Thyroid gland (tissue), 4 donors: Measurements from ENCODE around the gene CELF4. TPM values are rescaled to one million over a fixed set of nuclear protein-coding genes. Genes with fewer than 3 reads are reported as not detected.

ENCODE experiments used
- DNase-seq, 2 donors: peaks; one replicate each; pipeline ENCODE4 v3.0.0-alpha.2; 2019
- H3K27ac ChIP-seq, 3 donors: fragments of 200-600 bp; sonication (generic); 1 replicate in 2 of 3; 2 replicates in 1 of 3; pipeline ENCODE4 v1.5.1; 2016 to 2019; ENCODE audit warnings: mild to moderate bottlenecking in 1 of 3, moderate library complexity in 1 of 3
- H3K27me3 ChIP-seq: fragments of 200-600 bp; sonication (generic); one replicate; pipeline ENCODE4 v1.5.1; 2019
- H3K36me3 ChIP-seq, 2 donors: fragments of 200-600 bp; sonication (generic); one replicate each; pipeline ENCODE4 v1.5.1; 2016 to 2019
- H3K4me1 ChIP-seq, 2 donors: fragments of 200-600 bp; sonication (generic); one replicate each; pipeline ENCODE4 v1.5.1; 2017 to 2019
- H3K4me3 ChIP-seq, 3 donors: fragments of 200-600 bp; sonication (generic); replicated peaks in 1 of 3; 1 replicate in 2 of 3; 2 replicates in 1 of 3; pipeline ENCODE4 v1.5.1; 2016; ENCODE audit warnings: mild to moderate bottlenecking in 1 of 3
- H3K9me3 ChIP-seq: fragments of 200-600 bp; sonication (generic); one replicate; pipeline ENCODE4 v1.5.1; 2017
- CTCF ChIP-seq, 6 experiments: fragments of 200-600 bp in 3 of 6; fragments of 450-650 bp in 3 of 6; sonication (generic) in 3 of 6; IDR thresholded peaks; one replicate each; pipeline ENCODE4 v1.5.1; 2016 to 2019; ENCODE audit warnings: antibody characterized with exemption in 6 of 6, mild to moderate bottlenecking in 2 of 6, inconsistent platforms in 1 of 6, moderate library complexity in 1 of 6
- POLR2A ChIP-seq, 2 donors: fragments of 450-650 bp; IDR thresholded peaks; one replicate each; pipeline ENCODE4 v1.6.1; 2017; ENCODE audit warnings: antibody characterized with exemption in 2 of 2, mild to moderate bottlenecking in 2 of 2, moderate library complexity in 1 of 2
- WGBS, 2 donors: methylation state at CpG; one replicate each; pipeline ENCODE4 v1.1.5; 2017; 5-methylcytosine and 5-hydroxymethylcytosine counted together
- intact Hi-C: fragments of 100-400 bp; cut with DNase I; formaldehyde crosslinking; loops from one replicate; pipeline ENCODE4 v1.15.1; 2023
- total RNA-seq, 4 donors: library from RNA; depleted of rRNA; stranded (reverse); fragments of >200 nt; gene quantifications; one replicate each; pipeline ENCODE4 v1.2.3, GENCODE V29; 2016

The CELF4 gene
- total RNA-seq, 4 donors from 2014 or later = 4.3 TPM; not detected in 3

GRCh38 chr18:37320317-37320716 lies 245.3 kb downstream of the CELF4 start:
- DNase-seq = no peak
- Histone ChIP-seq H3K4me3 (no peak overlapping the region), H3K9me3 (no peaks in the 10 kb centered on the region), H3K27me3 (no peaks in the 10 kb centered on the region), H3K4me1 (peaks cover 4 to 19% of the 10 kb centered on the region in 2 donors), H3K36me3 (no peaks in the 10 kb centered on the region), H3K27ac (no peak overlapping the region)
- WGBS, 2 donors = 59 to 72% methylated on average over 10 of the region's 10 CpGs
- TF ChIP-seq POLR2A (IDR thresholded peaks at IDR 0.05) = no peak
- intact Hi-C loops = no loop called here

- WGBS, 2 donors = 89 to 94% methylated on average over 8 to 12 of the region's 16 CpGs
- no peak for TF ChIP-seq CTCF (IDR thresholded peaks at IDR 0.05)
- TF ChIP-seq POLR2A (IDR thresholded peaks at IDR 0.05) = no peak
- DNase-seq = no peak
- no peaks in the 10 kb centered on the region for H3K36me3 ChIP-seq
- no peak overlapping the region for H3K27ac ChIP-seq
- intact Hi-C loops = no loop called here
- H3K27me3 ChIP-seq = no peaks in the 10 kb centered on the region
- no peaks in the 10 kb centered on the region for H3K9me3 ChIP-seq
- no peak overlapping the region for H3K4me3 ChIP-seq
- H3K4me1 ChIP-seq = peaks cover 4 to 19% of the 10 kb centered on the region in 2 donors
Observed at GRCh38 chr18:37318360-37319355, 246.9 kb downstream of the CELF4 start.

GRCh38 chr18:37317486-37317885 lies 248.1 kb downstream of the CELF4 start:
- H3K27ac ChIP-seq = no peak overlapping the region
- H3K27me3 ChIP-seq = no peaks in the 10 kb centered on the region
- H3K4me3 ChIP-seq = no peak overlapping the region
- intact Hi-C loops = no loop called here
- peaks cover 4 to 19% of the 10 kb centered on the region in 2 donors for H3K4me1 ChIP-seq
- peak; percentile 61 to 63 for DNase-seq
- WGBS, 2 donors = 52 to 53% methylated on average over 2 of the region's 2 CpGs
- TF ChIP-seq CTCF (IDR thresholded peaks at IDR 0.05) (no peak), POLR2A (IDR thresholded peaks at IDR 0.05) (no peak)
- H3K36me3 ChIP-seq = no peaks in the 10 kb centered on the region
- H3K9me3 ChIP-seq = no peaks in the 10 kb centered on the region

- Histone ChIP-seq H3K4me3 (no peak overlapping the region), H3K9me3 (no peaks in the 10 kb centered on the region), H3K4me1 (peaks cover 4 to 19% of the 10 kb centered on the region in 2 donors), H3K27me3 (no peaks in the 10 kb centered on the region), H3K36me3 (no peaks in the 10 kb centered on the region), H3K27ac (no peak overlapping the region)
- intact Hi-C loops = no loop called here
- 93 to 96% methylated on average over 1 of the region's 1 CpG for WGBS, 2 donors
- DNase-seq = no peak
- TF ChIP-seq POLR2A (IDR thresholded peaks at IDR 0.05) = no peak
Observed at GRCh38 chr18:37316468-37316867, 249.1 kb downstream of the CELF4 start.

- no peak overlapping the region for H3K27ac ChIP-seq
- H3K4me3 ChIP-seq = no peak overlapping the region
- peaks cover 4 to 19% of the 10 kb centered on the region in 2 donors for H3K4me1 ChIP-seq
- 100% methylated on average over 1 of the region's 1 CpG for WGBS, 2 donors
- H3K9me3 ChIP-seq = no peaks in the 10 kb centered on the region
- intact Hi-C loops = no loop called here
- H3K27me3 ChIP-seq = no peaks in the 10 kb centered on the region
- no peak for DNase-seq
- TF ChIP-seq CTCF (IDR thresholded peaks at IDR 0.05) (no peak), POLR2A (IDR thresholded peaks at IDR 0.05) (no peak)
- no peaks in the 10 kb centered on the region for H3K36me3 ChIP-seq
Observed at GRCh38 chr18:37315935-37316334, 249.7 kb downstream of the CELF4 start.

- DNase-seq = no peak
- TF ChIP-seq POLR2A (IDR thresholded peaks at IDR 0.05) (no peak), CTCF (IDR thresholded peaks at IDR 0.05) (no peak)
- intact Hi-C loops = no loop called here
- Histone ChIP-seq H3K4me1 (peaks cover 2 to 16% of the 10 kb centered on the region in 2 donors), H3K27me3 (no peaks in the 10 kb centered on the region), H3K4me3 (no peak overlapping the region), H3K36me3 (no peaks in the 10 kb centered on the region), H3K9me3 (no peaks in the 10 kb centered on the region), H3K27ac (no peak overlapping the region)
- WGBS, 2 donors = 83% methylated on average over 5 of the region's 5 CpGs
Observed at GRCh38 chr18:37314534-37314933, 251.1 kb downstream of the CELF4 start.
